H1 (cell line): ENCODE results near the gene ADAM12. TPM values are rescaled to one million over a fixed set of nuclear protein-coding genes. Genes with fewer than 3 reads are reported as not detected.

ENCODE experiments used
- CTCF ChIA-PET: fragments of 300-600 bp; sonication (Branson Sonifier 250); formaldehyde crosslinking; loops from one replicate; lab custom pipeline; 2021; ENCODE audit not compliant: partially characterized antibody; lab: Charles Lee
- POLR2A ChIA-PET: fragments of 300-600 bp; sonication (Branson Sonifier 250); formaldehyde crosslinking; loops from one replicate; lab custom pipeline; 2021; ENCODE audit warnings: inconsistent platforms; ENCODE audit not compliant: partially characterized antibody; lab: Charles Lee
- DNase-seq, 2 experiments: peaks; one replicate each; pipeline versions ENCODE4 v3.0.0 to v3.0.0-alpha.2; 2010 to 2022; ENCODE audit warnings: low spot score in 2 of 2, low read depth in 1 of 2, mixed read lengths in 1 of 2
- FAIRE-seq: peaks from 2 replicates; lab custom pipeline; 2011; peaks lifted over from hg19 to GRCh38; lab: Jason Lieb, UNC
- H2AFZ ChIP-seq: 2 replicates; pipeline ENCODE4 v1.8.1; 2012; ENCODE audit warnings: low read length, inconsistent platforms
- H2AK5ac ChIP-seq: 2 replicates; pipeline ENCODE4 v1.6.1; 2013; ENCODE audit warnings: low read depth, low read length
- H2BK120ac ChIP-seq: replicated peaks from 2 replicates; pipeline ENCODE3; 2013; ENCODE audit warnings: low read depth, low read length, inconsistent platforms
- H2BK12ac ChIP-seq: 2 replicates; pipeline ENCODE4 v1.6.1; 2013; ENCODE audit warnings: low read depth, low read length
- H2BK15ac ChIP-seq: 2 replicates; pipeline ENCODE4 v1.6.1; 2013; ENCODE audit warnings: low read length
- H2BK20ac ChIP-seq: 2 replicates; pipeline ENCODE4 v1.6.1; 2013; ENCODE audit warnings: low read length
- H2BK5ac ChIP-seq: 2 replicates; pipeline ENCODE4 v1.6.1; 2013; ENCODE audit warnings: low read depth, low read length
- H3K14ac ChIP-seq: 2 replicates; pipeline ENCODE4 v1.6.1; 2013; ENCODE audit warnings: inconsistent platforms; ENCODE audit not compliant: insufficient read length
- H3K18ac ChIP-seq: 2 replicates; pipeline ENCODE4 v1.6.1; 2013; ENCODE audit warnings: low read length; ENCODE audit errors: extremely low read depth
- H3K23ac ChIP-seq: 2 replicates; pipeline ENCODE4 v1.6.1; 2013; ENCODE audit warnings: inconsistent platforms; ENCODE audit not compliant: insufficient read length
- H3K23me2 ChIP-seq: 2 replicates; pipeline ENCODE4 v1.6.1; 2013; ENCODE audit warnings: low read depth, low read length
- H3K27ac ChIP-seq: 2 replicates; pipeline ENCODE4 v1.6.1; 2011; ENCODE audit warnings: low read depth, low read length, inconsistent platforms
- H3K27me3 ChIP-seq, 4 experiments: replicated peaks in 1 of 4; 1 replicate in 1 of 4; 2 replicates in 3 of 4; pipeline versions ENCODE4 v1.6.1 to v1.8.1; 2011 to 2013; ENCODE audit warnings: low read length in 3 of 4, mild to moderate bottlenecking in 3 of 4, inconsistent platforms in 2 of 4, mixed read lengths in 2 of 4, moderate library complexity in 1 of 4; ENCODE audit not compliant: control insufficient read depth in 3 of 4, insufficient read depth in 3 of 4; ENCODE audit errors: extremely low read depth in 1 of 4
- H3K36me3 ChIP-seq, 4 experiments: 2 replicates each; pipeline versions ENCODE4 v1.6.1 to v1.8.1; 2011 to 2013; ENCODE audit warnings: mild to moderate bottlenecking in 4 of 4, low read length in 3 of 4, moderate library complexity in 2 of 4, control low read depth in 1 of 4, inconsistent platforms in 1 of 4; ENCODE audit not compliant: insufficient read depth in 4 of 4, control insufficient read depth in 2 of 4
- H3K4ac ChIP-seq: replicated peaks from 2 replicates; pipeline ENCODE3; 2013; ENCODE audit warnings: low read length, low read depth, mixed read lengths, inconsistent platforms; ENCODE audit not compliant: insufficient read length
- H3K4me1 ChIP-seq, 4 experiments: replicated peaks in 1 of 4; 1 replicate in 1 of 4; 2 replicates in 3 of 4; pipeline versions ENCODE4 v1.6.1 to v1.8.1; 2011 to 2013; ENCODE audit warnings: low read length in 3 of 4, inconsistent platforms in 2 of 4, mixed read lengths in 1 of 4; ENCODE audit not compliant: insufficient read depth in 4 of 4, control insufficient read depth in 3 of 4
- H3K4me2 ChIP-seq, 2 experiments: 2 replicates each; pipeline versions ENCODE4 v1.6.1 to v1.8.1; 2011 to 2013; ENCODE audit warnings: low read depth in 2 of 2, low read length in 2 of 2, control low read depth in 1 of 2, inconsistent platforms in 1 of 2, mild to moderate bottlenecking in 1 of 2; ENCODE audit not compliant: insufficient read depth in 1 of 2
- H3K4me3 ChIP-seq, 4 experiments: fragments of 200-600, 300-600 bp in 1 of 4; sonication (generic), shearing (Covaris generic), sonication (Bioruptor Twin) in 1 of 4; 2 replicates each; pipeline versions ENCODE4 v1.5.1 to v1.8.1; 2011 to 2016; ENCODE audit warnings: low read length in 4 of 4, low read depth in 3 of 4, control low read depth in 2 of 4, inconsistent platforms in 2 of 4, mild to moderate bottlenecking in 2 of 4, mixed read lengths in 1 of 4, moderate library complexity in 1 of 4; ENCODE audit not compliant: insufficient read depth in 2 of 4; ENCODE audit errors: extremely low read depth in 1 of 4
- H3K56ac ChIP-seq: replicated peaks from 2 replicates; pipeline ENCODE3; 2013; ENCODE audit warnings: low read depth, mild to moderate bottlenecking, mixed read lengths, low read length, inconsistent platforms; ENCODE audit not compliant: insufficient read length
- H3K79me1 ChIP-seq: 2 replicates; pipeline ENCODE4 v1.6.1; 2013; ENCODE audit warnings: low read depth, low read length, control low read depth
- H3K79me2 ChIP-seq, 2 experiments: 2 replicates each; pipeline versions ENCODE4 v1.6.1 to v1.8.1; 2012 to 2013; ENCODE audit warnings: low read length in 2 of 2, mild to moderate bottlenecking in 2 of 2, inconsistent platforms in 1 of 2; ENCODE audit not compliant: insufficient read depth in 2 of 2, control insufficient read depth in 1 of 2
- H3K9ac ChIP-seq, 4 experiments: replicated peaks in 1 of 4; 1 replicate in 1 of 4; 2 replicates in 3 of 4; pipeline versions ENCODE4 v1.6.1 to v1.8.1; 2011 to 2013; ENCODE audit warnings: low read depth in 3 of 4, low read length in 3 of 4, control low read depth in 2 of 4, mild to moderate bottlenecking in 2 of 4, moderate library complexity in 2 of 4, inconsistent platforms in 1 of 4; ENCODE audit errors: extremely low read depth in 1 of 4
- H3K9me3 ChIP-seq, 2 experiments: 2 replicates each; pipeline versions ENCODE4 v1.6.1 to v1.8.1; 2012 to 2013; ENCODE audit warnings: mild to moderate bottlenecking in 2 of 2, moderate library complexity in 2 of 2, control low read depth in 1 of 2, inconsistent platforms in 1 of 2, low read depth in 1 of 2, low read length in 1 of 2, mixed read lengths in 1 of 2; ENCODE audit not compliant: insufficient read depth in 2 of 2
- H4K20me1 ChIP-seq, 2 experiments: replicated peaks in 1 of 2; 2 replicates each; pipeline versions ENCODE3 to v1.8.1; 2011 to 2013; ENCODE audit warnings: inconsistent platforms in 2 of 2, low read length in 2 of 2, mild to moderate bottlenecking in 1 of 2; ENCODE audit not compliant: insufficient read depth in 2 of 2, control insufficient read depth in 1 of 2
- H4K5ac ChIP-seq: 2 replicates; pipeline ENCODE4 v1.6.1; 2013; ENCODE audit warnings: low read length, low read depth, mixed read lengths, inconsistent platforms; ENCODE audit not compliant: insufficient read length
- H4K8ac ChIP-seq: 2 replicates; pipeline ENCODE4 v1.8.0; 2013; ENCODE audit warnings: mild to moderate bottlenecking, moderate library complexity, low read length, inconsistent platforms; ENCODE audit not compliant: insufficient read depth; ENCODE audit errors: extremely low read depth
- H4K91ac ChIP-seq: replicated peaks from 2 replicates; pipeline ENCODE3; 2013; ENCODE audit warnings: low read length, mixed read lengths, inconsistent platforms; ENCODE audit not compliant: insufficient read length
- BRCA1 ChIP-seq: IDR thresholded peaks from 2 replicates; pipeline ENCODE4 v1.6.1; 2012; ENCODE audit warnings: low read depth, low read length, improper control_type of control experiment
- CHD1 ChIP-seq: IDR thresholded peaks from 2 replicates; pipeline ENCODE4 v1.6.1; 2012; ENCODE audit warnings: low read depth, low read length, improper control_type of control experiment
- EGR1 ChIP-seq: IDR thresholded peaks from 2 replicates; pipeline ENCODE4 v1.6.1; 2011; ENCODE audit warnings: low read depth, low read length, borderline replicate concordance
- EZH2 ChIP-seq: fragments of 200-600 bp; sonication (generic); IDR thresholded peaks from 2 replicates; pipeline ENCODE4 v1.7.1; 2012; ENCODE audit warnings: low read depth, mild to moderate bottlenecking, moderate library complexity, low read length, inconsistent platforms; ENCODE audit not compliant: severe bottlenecking
- JUND ChIP-seq: IDR thresholded peaks from 2 replicates; pipeline ENCODE4 v1.6.1; 2011; ENCODE audit warnings: mild to moderate bottlenecking, improper control_type of control experiment, low read length
- KDM4A ChIP-seq: IDR thresholded peaks from one replicate; pipeline ENCODE4 v1.7.1; 2012; ENCODE audit warnings: low read depth, mild to moderate bottlenecking, moderate library complexity, low read length, inconsistent platforms; ENCODE audit not compliant: severe bottlenecking
- KDM5A ChIP-seq: fragments of 200-600 bp; IDR thresholded peaks from 2 replicates; pipeline ENCODE4 v1.7.1; 2012; ENCODE audit warnings: mild to moderate bottlenecking, low read length, inconsistent platforms, mixed read lengths
- NRF1 ChIP-seq: IDR thresholded peaks from 2 replicates; pipeline ENCODE4 v1.6.1; 2011; ENCODE audit warnings: mild to moderate bottlenecking, low read depth, low read length, improper control_type of control experiment
- SAP30 ChIP-seq: fragments of 300-600 bp; sonication (generic); IDR thresholded peaks from 2 replicates; pipeline ENCODE4 v1.7.1; 2012; ENCODE audit warnings: low read length, moderate library complexity, mild to moderate bottlenecking, inconsistent platforms; ENCODE audit not compliant: insufficient read depth, insufficient replicate concordance
- SUZ12 ChIP-seq: fragments of 200-600 bp; sonication (generic); IDR thresholded peaks from 2 replicates; pipeline ENCODE4 v1.6.1; 2012; ENCODE audit warnings: mild to moderate bottlenecking, inconsistent platforms, low read length, moderate library complexity, mixed read lengths
- TCF12 ChIP-seq: IDR thresholded peaks from 2 replicates; pipeline ENCODE4 v1.6.1; 2011; ENCODE audit warnings: low read depth, mild to moderate bottlenecking, low read length
- ZNF274 ChIP-seq: IDR thresholded peaks from 2 replicates; pipeline ENCODE4 v1.7.0; 2012; ENCODE audit warnings: low read length, borderline replicate concordance; ENCODE audit errors: extremely low read depth
- WGBS, 2 experiments: shearing (Covaris generic) in 1 of 2; methylation state at CpG; one replicate each; pipeline versions ENCODE4 v1.1.6 to v1.1.7; 2013 to 2015; ENCODE audit warnings: low lambda C conversion rate in 2 of 2, mixed read lengths in 2 of 2, inconsistent platforms in 1 of 2, low coverage in 1 of 2, missing lambda C conversion rate in 1 of 2; ENCODE audit not compliant: insufficient replicate concordance in 2 of 2, insufficient coverage in 1 of 2, insufficient read length in 1 of 2; ENCODE audit errors: extremely low coverage in 1 of 2, missing lambda C conversion rate in 1 of 2; 5-methylcytosine and 5-hydroxymethylcytosine counted together
- polyA plus RNA-seq, 7 experiments: library from polyadenylated mRNA; depleted of rRNA in 3 of 7; stranded (reverse) in 5 of 7; unstranded in 2 of 7; fragments of >200 nt in 5 of 7; fragments of 200-250 nt in 2 of 7; gene quantifications; 1 replicate in 5 of 7; 2 replicates in 1 of 7; 4 replicates in 1 of 7; pipeline versions ENCODE4 v1.2.1 to v1.2.3, GENCODE V29; 2011 to 2013; ENCODE audit warnings: missing spikeins in 2 of 7, mixed read lengths in 2 of 7
- total RNA-seq: library from RNA; stranded (reverse); fragmentation: NEBNext Ultra II Directional; extraction: Animal tissue kit (Norgen Biotek cat#: 25700); gene quantifications from 2 replicates; pipeline ENCODE4 v1.2.1, GENCODE V29; 2021
- TF ChIP-seq, protein P1 (sequence below): IDR thresholded peaks from 2 replicates; pipeline ENCODE4 v1.6.1; 2012; ENCODE audit warnings: inconsistent platforms

ADAM12 gene
- total and polyA plus RNA-seq, 2 of the 8 experiments (the other 6 are each of a cell fraction or from before 2014, with no cell fraction given): 0.07 to 0.17 TPM

DNA sequence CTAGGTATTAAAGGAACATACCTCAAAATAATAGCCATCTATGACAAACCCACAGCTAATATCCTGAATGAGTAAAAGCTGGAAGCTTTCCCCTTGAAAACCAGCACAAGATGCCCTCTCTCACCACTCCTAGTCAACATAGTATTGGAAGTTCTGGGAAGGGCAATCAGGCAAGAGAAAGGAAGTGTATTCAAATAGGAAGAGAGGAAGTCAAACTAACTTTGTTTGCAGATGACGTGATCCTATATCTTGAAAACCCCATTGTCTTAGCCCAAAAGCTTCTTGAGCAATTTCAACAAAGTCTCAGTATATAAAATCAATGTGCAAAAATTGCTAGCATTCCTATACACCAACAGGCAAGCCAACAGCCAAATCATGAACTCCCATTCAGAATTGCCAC is 360.6 kb downstream of the ADAM12 start:
- Histone ChIP-seq H4K91ac (no peak overlapping the region), H2BK15ac (no peak overlapping the region), H3K4me3 (no peak overlapping the region), H3K56ac (no peak overlapping the region), H2AFZ (no peak overlapping the region), H2BK120ac (no peak overlapping the region), H3K14ac (no peak overlapping the region), H3K79me1 (no peaks in the 10 kb centered on the region), H4K5ac (no peak overlapping the region), H3K4ac (no peak overlapping the region), H4K20me1 (no peaks in the 10 kb centered on the region), H2BK12ac (no peak overlapping the region), H3K27me3 (no peaks in the 10 kb centered on the region), H2BK20ac (no peak overlapping the region), H3K79me2 (no peaks in the 10 kb centered on the region), H3K4me2 (no peak overlapping the region), H3K27ac (no peak overlapping the region), H2AK5ac (no peak overlapping the region), H3K23me2 (no peaks in the 10 kb centered on the region), H3K4me1 (no peaks in the 10 kb centered on the region), H3K9me3 (no peaks in the 10 kb centered on the region), H2BK5ac (no peak overlapping the region), H3K9ac (no peak overlapping the region), H4K8ac (no peak overlapping the region), H3K36me3 (no peaks in the 10 kb centered on the region), H3K18ac (no peak overlapping the region), H3K23ac (no peak overlapping the region)
- CTCF ChIA-PET: interaction anchor here (0.7 to 1.2 kb wide), 4 partner anchors 93 to 257 kb away, joined by 3 read pairs; no protein-coding TSS in a partner anchor
- DNase-seq: no peak
- TF ChIP-seq SAP30: no peak
- TF ChIP-seq NRF1: no peak
- no peak for TF ChIP-seq ZNF274
- no peak for TF ChIP-seq TCF12
- no peak for TF ChIP-seq BRCA1
- TF ChIP-seq, protein P1, sequence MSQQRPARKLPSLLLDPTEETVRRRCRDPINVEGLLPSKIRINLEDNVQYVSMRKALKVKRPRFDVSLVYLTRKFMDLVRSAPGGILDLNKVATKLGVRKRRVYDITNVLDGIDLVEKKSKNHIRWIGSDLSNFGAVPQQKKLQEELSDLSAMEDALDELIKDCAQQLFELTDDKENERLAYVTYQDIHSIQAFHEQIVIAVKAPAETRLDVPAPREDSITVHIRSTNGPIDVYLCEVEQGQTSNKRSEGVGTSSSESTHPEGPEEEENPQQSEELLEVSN: no peak
- TF ChIP-seq KDM5A: no peak
- no peak for TF ChIP-seq EZH2
- no peak for TF ChIP-seq KDM4A
- no peak for TF ChIP-seq SUZ12
- TF ChIP-seq EGR1: no peak
- no peak for TF ChIP-seq CHD1
- TF ChIP-seq JUND: no peak
- no peak for FAIRE-seq
- 93% methylated on average over 1 of the region's 1 CpG; no CpG with 5 or more reads in 1 of the 2 experiments for WGBS, 2 experiments
- POLR2A ChIA-PET: no interaction called here
